ENCODE measurements around the gene TBX1.

The TBX1 gene

DNA sequence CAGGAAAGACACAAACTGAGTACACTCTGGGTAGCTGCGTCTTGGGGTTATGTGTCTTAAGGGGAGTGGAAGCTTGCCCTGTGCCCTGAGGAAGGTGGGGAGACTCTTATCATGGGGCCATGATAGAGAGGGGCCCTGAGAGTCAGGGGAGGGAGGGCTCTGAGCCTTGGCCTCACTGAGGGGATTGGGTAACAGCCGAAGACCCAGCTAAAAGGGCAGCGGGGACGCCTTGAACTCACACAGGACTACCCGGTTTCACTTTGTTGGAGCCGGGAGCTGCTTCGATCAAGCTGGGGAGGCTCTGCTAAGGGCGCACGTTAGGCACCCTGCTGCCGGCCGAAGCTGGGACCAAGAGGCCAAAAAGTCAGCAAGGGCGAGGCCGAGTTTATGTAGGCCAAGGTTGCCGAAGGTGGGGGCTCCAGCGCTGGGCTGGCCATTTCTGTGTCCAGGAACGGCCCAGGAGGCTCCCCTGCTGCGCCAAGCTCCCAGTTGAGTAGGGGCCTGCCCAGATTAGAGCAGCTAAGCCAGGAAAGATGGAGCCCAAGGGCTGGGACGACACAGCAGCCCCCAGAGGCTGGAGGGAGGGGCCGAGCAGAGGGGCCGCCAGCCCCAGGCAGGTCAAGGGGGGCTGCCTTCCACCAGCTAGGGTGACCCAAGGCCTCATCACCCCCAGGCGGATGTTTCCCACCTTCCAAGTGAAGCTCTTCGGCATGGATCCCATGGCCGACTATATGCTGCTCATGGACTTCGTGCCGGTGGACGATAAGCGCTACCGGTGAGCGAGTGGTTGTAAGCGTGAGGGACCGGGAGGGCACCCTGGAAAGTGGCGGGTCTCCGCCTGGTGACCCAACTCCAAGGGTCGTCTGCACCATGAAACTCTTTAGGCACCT, 2.2 kb downstream of the TBX1 start:
- in situ Hi-C loops (cut with MboI; ENCODE audit: low sequenced_read_pairs): no loop called here

DNA sequence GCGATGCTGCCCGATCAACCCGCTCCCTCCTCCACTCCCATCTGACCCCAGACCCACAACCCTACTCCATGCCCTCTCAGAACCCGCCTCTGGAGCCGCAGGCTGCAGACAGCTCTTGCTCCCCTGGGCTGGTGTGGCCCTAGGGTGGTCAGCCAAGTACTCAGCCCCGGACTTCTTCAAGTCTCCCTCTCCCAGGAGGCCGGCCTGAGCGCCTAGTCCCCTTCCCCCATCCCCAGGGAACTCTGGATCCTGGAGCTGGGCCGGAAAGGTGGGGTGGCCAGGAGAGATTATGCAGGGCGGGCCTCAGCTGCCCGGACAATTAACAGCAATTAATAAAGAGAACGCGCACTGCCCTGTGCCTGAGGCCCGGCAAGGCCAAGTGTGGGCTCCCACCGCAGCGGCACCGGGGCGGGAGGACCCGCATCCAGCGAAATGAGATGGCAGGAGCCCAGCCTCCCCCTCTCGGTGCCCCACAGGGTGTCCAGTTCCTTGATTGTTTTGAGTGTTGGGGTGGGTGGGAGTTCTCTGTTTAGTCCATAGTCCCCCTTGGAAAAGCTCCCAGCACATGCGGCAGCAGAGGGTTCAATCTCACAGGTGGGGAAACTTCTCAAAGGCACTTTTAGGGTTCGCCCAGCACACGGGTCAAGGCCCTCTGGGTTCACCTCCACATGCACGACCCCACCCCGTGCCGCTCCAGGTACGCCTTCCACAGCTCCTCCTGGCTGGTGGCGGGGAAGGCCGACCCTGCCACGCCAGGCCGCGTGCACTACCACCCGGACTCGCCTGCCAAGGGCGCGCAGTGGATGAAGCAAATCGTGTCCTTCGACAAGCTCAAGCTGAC, 3.1 kb downstream of the TBX1 start:
- in situ Hi-C loops (cut with MboI; ENCODE audit: low sequenced_read_pairs): no loop called here

DNA sequence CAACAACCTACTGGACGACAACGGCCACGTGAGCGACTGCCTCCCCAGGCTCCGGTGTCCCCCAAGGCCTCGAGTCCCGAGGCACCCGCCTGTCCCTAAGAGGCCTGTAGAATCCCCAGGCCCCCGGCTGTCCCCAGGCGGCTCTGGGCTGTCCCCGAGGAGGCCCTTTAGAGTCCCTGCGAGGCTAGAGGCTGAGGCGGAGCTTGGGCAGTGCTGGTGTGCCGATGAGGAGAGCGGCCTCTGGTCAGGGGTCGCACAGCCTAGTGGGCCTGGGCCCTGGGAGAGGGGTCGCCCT, 3.7 kb downstream of the TBX1 start:
- in situ Hi-C loops (cut with MboI; ENCODE audit: low sequenced_read_pairs): no loop called here

DNA sequence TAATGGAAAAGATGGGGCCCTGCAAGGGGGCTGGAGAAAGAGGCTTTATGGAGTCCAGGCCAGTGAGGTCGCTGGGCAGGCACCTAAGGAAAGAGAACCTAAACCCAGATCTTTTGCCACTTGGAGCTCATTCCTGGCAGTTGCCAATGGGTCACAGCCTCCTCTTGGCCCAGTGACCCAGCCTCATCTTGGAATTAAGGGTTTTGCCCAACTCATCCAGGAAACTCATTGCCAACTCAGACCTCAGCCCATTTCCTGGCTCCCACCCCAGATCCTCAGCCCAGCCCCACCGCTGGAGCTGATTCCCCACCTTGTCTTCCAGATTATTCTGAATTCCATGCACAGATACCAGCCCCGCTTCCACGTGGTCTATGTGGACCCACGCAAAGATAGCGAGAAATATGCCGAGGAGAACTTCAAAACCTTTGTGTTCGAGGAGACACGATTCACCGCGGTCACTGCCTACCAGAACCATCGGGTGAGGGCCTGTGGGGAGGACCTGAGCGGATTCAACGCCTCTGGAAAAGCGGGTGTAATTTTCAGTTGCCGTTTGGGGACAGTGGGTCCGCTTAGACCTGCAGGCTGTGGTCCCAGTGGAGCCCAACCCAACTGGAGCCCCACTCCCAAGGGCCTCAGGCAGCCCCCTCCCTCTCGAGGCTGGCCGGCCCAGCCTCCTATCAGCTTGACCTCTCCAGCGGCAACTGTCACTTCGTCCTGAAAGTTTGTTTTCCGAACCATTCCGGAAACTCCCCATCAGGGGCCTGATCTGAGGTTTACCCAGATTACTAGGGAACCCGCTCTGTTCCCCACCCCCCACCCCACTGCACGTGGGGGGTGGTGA, 4.3 kb downstream of the TBX1 start:
- in situ Hi-C loops (cut with MboI; ENCODE audit: low sequenced_read_pairs): no loop called here

DNA sequence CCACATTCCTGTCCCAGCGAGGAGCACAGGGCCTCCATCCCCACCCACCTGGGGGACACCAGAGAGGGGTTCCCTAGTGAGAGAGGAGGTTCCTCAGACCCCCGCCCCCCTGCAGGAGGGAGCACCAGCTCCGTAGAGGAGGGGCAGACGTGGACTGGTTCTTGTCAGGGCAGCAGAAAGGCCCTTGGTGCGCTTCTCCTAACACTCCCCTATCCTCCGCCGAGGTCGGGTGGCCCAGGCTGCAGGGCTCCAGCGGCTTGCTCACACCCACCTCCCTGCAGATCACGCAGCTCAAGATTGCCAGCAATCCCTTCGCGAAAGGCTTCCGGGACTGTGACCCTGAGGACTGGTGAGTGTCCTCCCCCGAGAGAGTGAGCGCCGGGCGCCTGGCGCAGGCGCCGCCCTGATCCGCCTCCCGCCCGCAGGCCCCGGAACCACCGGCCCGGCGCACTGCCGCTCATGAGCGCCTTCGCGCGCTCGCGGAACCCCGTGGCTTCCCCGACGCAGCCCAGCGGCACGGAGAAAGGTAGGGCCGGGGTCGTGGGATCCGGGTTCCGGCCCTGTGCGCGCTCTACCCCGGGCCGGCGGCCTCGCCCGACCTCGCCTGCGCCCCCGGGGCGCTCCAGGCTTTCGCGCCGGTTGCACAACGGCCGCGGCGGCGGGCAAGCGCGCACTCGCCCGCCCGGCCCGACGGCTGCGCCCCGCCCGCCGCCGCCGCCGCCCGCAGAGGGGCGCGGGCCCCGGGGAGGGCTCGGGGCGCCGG, 5.1 kb downstream of the TBX1 start:
- in situ Hi-C loops (cut with MboI; ENCODE audit: low sequenced_read_pairs): no loop called here

DNA sequence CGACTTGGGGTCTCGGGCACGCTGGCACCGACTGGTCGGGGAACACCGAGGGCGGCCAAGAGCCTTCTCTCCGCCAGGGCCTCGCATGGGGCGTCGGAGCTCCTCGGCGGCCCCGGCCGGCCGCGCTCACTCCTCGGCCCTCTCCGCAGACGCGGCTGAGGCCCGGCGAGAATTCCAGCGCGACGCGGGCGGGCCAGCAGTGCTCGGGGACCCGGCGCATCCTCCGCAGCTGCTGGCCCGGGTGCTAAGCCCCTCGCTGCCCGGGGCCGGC, 5.6 kb downstream of the TBX1 start:
- in situ Hi-C loops (cut with MboI; ENCODE audit: low sequenced_read_pairs): no loop called here

DNA sequence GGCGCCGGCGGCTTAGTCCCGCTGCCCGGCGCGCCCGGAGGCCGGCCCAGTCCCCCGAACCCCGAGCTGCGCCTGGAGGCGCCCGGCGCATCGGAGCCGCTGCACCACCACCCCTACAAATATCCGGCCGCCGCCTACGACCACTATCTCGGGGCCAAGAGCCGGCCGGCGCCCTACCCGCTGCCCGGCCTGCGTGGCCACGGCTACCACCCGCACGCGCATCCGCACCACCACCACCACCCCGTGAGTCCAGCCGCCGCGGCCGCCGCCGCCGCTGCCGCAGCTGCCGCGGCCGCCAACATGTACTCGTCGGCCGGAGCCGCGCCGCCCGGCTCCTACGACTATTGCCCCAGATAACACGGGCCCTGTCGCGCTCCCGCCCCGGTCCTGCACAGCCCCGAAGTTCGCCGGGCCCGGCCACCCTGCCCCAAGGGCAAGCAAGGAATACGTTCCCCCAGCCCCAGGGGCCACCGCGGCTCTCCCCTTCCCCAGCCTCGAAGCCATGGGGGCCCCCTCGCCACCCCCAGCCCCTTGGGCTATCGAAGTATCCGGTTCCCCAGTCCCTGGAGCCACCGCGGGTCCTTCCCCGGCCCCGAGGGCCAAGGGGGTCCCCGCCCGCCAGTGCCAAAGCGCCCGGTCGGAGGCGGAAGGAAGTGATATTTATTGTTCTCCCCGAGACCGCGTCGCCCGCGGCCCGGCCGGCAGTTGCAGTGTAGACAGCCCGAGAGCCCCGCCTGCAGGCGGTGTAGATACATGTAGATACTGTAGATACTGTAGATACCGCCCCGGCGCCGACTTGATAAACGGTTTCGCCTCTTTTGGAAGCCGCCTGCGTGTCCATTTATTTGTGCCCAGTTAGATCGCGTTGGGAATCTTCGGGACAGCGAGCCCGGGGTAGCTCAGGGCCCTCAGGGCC, 6.2 kb downstream of the TBX1 start:
- in situ Hi-C loops (cut with MboI; ENCODE audit: low sequenced_read_pairs): no loop called here

DNA sequence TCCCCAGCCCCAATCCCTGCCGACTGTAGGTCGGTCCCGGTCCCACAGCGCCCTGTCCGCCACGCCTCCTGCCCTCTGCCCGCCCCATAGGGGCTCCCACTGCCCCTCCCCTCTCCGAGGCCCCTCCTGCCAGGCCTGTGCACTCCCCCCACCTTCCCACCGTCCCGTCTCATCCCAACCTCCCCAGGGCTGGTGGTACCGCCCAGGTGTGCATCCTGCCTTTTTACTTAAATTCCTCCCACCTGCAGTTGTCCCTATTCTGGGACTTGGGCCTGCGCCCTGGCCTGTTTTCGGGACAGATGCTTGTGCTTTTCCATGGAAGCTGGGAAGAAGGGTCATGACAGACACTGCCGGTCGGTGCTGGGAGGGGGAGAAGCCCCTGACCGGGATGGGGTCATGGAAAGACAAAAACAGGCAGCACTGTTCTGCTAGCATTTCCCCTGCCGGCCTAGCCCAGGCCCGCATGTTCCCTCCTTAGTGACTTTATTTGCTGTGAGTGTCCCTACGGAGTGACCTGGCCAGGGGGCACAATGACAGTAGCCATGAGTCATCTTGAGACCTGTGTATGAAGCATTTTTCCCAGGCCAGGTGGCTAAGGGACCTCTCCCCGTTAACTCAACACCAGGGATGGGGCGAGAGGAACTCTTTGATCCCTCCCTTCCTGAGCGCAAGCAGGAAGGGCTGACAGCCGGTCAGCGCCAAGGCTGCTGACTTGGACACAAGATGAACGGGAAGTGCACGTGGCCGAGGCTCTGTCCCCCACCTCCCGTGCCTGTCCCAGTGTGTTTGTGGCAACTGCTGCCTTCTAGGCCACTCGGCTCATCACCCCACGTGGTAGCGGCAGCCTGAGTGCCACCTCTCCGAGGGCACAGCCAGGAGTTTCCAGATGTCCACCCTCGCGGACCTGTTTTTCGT, 7.1 kb downstream of the TBX1 start:
- in situ Hi-C loops (cut with MboI; ENCODE audit: low sequenced_read_pairs): no loop called here

DNA sequence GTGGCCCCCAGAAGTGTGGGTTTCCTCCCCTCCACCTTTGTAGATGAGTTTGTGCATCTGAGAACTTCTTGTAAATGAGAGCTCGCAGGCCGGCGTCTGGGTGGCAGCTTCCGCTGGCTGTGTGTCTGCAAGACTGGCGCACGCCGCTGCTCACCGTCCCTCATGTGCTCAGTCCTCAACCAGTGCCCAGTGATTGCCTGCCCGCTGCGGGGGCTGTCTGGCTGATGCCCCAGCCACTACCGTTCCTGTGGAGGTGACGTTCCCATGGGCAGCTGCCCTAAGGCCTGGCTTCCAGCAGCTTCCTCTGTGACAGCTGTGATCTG, 8.8 kb downstream of the TBX1 start:
- in situ Hi-C loops (cut with MboI; ENCODE audit: low sequenced_read_pairs): no loop called here

DNA sequence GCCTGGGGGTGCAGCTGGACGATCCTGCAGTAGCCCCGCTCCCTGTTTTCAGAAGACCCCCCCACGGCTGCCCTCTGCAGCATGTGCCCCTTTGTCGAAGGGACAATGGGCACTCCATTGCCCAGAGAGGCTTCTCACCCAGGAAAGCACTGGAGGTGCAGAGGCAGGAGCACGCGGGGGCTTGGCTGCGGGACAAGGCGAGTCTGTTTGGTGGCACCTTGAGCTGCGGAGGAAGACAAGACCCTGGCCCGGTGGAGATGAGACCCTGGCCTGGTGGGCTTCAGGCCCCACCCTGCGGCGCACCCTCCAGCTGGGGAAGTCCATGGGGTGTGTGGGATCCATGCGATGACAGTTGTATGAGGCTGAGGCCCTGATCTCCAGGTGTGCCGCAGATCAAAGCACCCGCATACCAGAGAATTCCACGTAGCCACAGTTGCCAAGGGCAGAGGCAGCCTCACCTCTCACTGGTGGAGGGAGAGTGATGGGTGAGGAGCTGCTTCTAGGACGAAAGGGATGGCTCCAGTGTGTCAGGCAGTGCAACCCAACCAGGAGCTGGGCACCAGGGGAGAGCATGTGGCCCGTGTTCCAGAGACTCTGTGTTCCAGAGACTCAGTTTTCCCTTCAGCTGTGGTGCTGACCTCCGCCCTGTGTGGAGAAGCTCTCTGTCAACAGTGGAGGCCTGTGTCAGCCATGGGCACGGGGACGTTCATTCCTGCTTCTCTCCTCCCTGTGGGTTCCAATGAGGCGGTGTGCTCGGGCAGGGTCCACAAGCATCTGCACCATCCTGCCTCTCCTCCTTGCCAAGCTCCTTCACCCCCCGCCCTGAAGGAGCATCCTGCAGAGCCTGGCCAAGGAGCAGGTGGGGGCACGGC, 10.0 kb downstream of the TBX1 start:
- in situ Hi-C loops (cut with MboI; ENCODE audit: low sequenced_read_pairs): no loop called here

DNA sequence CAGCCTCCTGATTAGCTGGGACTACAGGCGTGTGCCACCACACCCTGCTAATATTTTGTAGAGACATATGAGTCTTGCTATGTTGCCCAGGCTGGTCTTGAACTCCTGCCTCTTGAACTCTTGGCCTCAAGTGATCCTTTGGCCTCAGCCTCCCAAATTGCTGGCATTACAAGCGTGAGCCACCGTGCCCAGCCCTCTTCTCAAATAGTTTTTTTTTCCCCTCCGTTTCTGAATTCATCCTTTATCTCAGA, 11.8 kb downstream of the TBX1 start:
- in situ Hi-C loops (cut with MboI; ENCODE audit: low sequenced_read_pairs): no loop called here

DNA sequence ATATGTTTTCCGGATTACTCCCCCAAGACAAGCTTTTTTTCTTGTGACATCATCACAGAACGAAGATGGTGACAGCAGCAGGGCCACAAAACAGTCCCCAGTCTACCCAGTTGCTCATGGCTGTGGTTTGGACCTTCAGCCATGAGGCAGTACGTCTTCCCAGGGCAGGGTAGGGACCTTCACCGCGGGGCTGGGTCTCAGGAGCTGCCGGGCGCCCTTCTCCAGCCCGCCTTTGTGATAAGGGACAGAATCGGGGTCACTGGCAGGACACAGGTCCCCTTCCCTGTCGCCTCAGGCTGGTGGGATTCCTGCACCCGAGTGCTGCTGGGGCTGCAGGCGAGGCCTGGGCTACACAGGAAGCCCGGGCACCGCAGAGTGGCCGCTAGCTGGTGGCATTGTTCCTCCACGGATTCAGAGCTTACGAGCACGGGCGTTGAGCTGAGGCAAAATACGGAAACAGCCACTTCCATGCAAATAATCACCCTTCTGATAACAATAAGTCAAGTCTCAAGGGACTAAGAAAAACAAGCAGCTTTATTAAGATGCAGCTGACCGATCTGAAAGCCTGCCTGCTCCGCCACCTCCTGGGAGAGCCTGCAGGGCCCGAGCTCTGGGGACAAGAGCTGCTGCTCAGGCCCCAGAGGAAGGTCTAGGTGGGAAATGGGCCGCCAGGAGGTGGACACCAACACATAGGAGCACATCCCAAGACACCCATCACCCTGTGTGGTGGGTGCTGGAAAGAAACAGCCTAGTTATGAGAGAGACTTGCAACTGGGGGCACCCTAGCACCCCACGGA, 12.3 kb downstream of the TBX1 start:
- in situ Hi-C loops (cut with MboI; ENCODE audit: low sequenced_read_pairs): no loop called here

DNA sequence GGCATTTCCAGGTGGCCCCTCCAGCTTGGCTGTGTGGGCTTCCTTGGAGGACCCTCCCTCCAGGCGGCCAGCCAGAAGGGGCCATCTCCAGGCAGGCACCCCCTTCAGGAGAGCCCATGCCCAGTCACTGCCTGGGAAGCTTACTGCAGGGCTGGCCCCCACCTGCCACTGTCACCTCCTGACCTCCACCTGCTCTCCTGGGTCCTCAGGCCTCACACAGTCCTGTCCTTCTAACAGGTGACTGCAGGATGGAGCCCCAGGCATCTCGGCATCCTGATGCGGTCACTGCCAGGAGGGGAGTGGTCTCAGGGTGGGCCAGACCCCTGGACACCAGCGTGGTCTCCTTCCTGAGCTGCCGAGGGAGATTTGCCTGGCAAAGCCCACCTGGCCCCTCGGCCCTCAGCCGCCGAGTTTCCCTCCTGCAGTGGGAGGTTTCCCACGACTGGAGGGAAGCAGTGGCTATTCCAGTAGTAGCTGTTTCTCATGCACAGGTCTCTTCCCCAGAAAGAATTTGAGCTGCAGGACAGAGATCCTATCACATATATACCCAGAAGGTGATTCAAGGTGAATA, 13.0 kb downstream of the TBX1 start:
- in situ Hi-C loops (cut with MboI; ENCODE audit: low sequenced_read_pairs): no loop called here

DNA sequence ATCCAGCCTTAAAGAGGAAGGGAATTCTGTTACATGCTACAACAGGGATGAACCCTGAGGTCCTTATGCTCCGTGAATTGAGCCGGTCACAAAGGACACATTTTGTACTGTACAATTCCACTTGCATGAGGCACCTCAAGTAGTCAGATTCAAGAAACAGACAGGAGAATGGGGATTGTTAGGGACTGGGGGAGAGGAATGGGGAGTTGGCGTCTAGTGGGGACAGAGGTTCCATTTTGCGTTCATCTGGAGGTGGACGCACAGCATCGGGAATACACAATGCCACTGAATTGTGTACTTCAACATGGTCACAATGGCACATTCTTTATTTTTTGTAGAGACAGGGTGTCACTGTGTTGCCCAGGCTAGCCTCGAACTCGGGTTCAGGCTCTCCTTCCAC, 14.1 kb downstream of the TBX1 start:
- in situ Hi-C loops (cut with MboI; ENCODE audit: low sequenced_read_pairs): no loop called here

DNA sequence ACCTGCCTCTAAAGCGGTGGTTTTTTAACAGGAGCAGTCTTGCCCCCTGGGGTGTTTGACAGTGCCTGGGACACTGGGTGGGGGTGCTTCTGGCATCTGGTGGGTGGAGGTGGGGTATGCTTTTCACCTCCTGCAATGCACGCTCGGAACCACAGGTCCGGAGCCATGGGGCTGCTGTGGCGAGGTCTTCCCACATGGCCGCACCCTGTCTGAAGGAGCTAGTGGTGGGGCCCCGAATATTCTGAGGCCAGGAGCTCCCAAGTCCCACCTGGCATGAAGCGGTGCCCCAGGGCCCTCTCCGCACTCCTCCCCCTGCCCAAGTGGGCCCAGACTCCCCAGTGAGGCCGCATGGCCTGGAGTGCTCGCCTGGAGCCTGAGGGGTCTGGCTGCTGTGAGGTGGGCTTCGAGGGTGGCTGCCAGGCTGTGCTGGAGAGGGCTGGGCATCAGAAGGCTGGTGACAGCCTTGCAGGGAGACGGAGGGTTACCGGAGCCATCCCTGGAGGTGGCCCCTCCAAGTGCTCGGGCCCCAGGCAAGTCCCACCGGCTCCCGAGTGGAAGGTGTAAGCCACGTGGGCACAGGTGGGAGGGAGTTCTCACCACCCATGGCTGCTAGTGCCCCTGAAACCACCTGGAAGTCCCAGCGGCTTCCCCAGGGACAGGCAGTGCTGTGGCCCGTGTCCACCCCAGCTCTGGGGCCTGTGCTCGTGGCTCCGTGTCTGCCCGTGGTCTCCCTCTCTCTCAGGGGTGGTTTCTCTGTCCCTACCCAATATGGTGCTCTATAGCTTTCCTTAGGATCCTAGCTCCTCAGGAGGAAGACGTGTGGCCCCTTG, 15.1 kb downstream of the TBX1 start:
- in situ Hi-C loops (cut with MboI; ENCODE audit: low sequenced_read_pairs): no loop called here

DNA sequence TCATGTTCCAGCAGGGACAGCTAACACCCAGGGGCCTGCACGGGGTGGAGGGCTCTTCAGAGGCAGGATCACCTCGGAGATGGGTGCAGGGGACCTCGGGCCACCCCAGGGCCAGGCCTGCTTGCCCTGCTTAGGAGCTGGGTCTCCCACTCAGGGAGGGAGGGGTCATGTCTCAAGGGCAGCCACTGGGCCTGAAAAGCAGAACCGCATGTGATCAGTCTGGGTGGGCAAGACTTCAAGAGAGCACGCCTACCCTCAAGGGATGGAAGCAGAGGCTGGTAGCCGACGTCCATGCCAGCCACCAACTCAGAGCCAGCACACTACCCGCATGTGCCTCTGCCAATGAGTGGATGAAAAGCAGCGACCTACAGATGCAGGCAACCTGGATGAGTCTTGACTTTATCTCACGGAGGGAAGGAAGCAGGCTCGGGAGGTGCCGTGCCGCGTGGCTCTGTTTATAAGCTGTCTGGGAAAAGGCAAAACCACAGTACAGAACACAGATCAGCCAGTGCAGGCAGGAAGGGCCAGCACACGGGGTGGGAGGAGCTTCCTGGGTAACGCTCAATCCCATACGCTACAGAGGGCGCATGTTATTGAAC, 16.0 kb downstream of the TBX1 start:
- in situ Hi-C loops (cut with MboI; ENCODE audit: low sequenced_read_pairs): no loop called here

Measured in HL-60/S4 treated with retinoic acid at 250 ng/mL for 4 days and 3 days (cell line).